H9 (cell line): Measurements from ENCODE around the gene HOXB8. TPM values are rescaled to one million over a fixed set of nuclear protein-coding genes. Genes with fewer than 3 reads are reported as not detected.

Source experiments
- DNase-seq: peaks from one replicate; pipeline ENCODE4 v3.0.0-alpha.2; 2017
- H2AFZ ChIP-seq: one replicate; pipeline ENCODE4 v1.6.1; 2013; ENCODE audit warnings: mild to moderate bottlenecking, low read length, control low read depth, moderate library complexity
- H2AK5ac ChIP-seq: 2 replicates; pipeline ENCODE4 v1.6.1; 2013; ENCODE audit warnings: low read length, control low read depth, mixed read lengths; ENCODE audit not compliant: insufficient read length
- H2BK120ac ChIP-seq: one replicate; pipeline ENCODE4 v1.6.1; 2013; ENCODE audit warnings: low read depth, mild to moderate bottlenecking, low read length, control low read depth, inconsistent platforms; ENCODE audit not compliant: poor library complexity, severe bottlenecking
- H2BK12ac ChIP-seq: 2 replicates; pipeline ENCODE4 v1.6.1; 2013; ENCODE audit warnings: low read length, control low read depth, mixed read lengths, low read depth; ENCODE audit not compliant: insufficient read length
- H2BK15ac ChIP-seq: 2 replicates; pipeline ENCODE4 v1.6.1; 2013; ENCODE audit warnings: low read depth, low read length, control low read depth
- H2BK20ac ChIP-seq: one replicate; pipeline ENCODE4 v1.6.1; 2013; ENCODE audit warnings: low read depth, mild to moderate bottlenecking, low read length, control low read depth, inconsistent platforms; ENCODE audit not compliant: poor library complexity, severe bottlenecking
- H2BK5ac ChIP-seq: 2 replicates; pipeline ENCODE4 v1.6.1; 2013; ENCODE audit warnings: low read length, control low read depth, mixed read lengths; ENCODE audit not compliant: insufficient read length
- H3K14ac ChIP-seq: 2 replicates; pipeline ENCODE4 v1.6.1; 2013; ENCODE audit warnings: low read length, control low read depth; ENCODE audit not compliant: insufficient read depth
- H3K18ac ChIP-seq: 2 replicates; pipeline ENCODE4 v1.6.1; 2013; ENCODE audit warnings: low read depth, mild to moderate bottlenecking, mixed read lengths, low read length, control low read depth; ENCODE audit not compliant: insufficient read length
- H3K23ac ChIP-seq: 2 replicates; pipeline ENCODE4 v1.6.1; 2013; ENCODE audit warnings: low read length, control low read depth, mixed read lengths, low read depth; ENCODE audit not compliant: insufficient read length
- H3K23me2 ChIP-seq: 2 replicates; pipeline ENCODE4 v1.6.1; 2013; ENCODE audit warnings: low read depth, mild to moderate bottlenecking, mixed read lengths, low read length, control low read depth; ENCODE audit not compliant: insufficient read length, poor library complexity, severe bottlenecking
- H3K27ac ChIP-seq: 2 replicates; pipeline ENCODE4 v1.5.1; 2013; ENCODE audit warnings: low read length, control low read depth, mixed read lengths, low read depth; ENCODE audit not compliant: insufficient read length
- H3K27me3 ChIP-seq: 2 replicates; pipeline ENCODE4 v1.6.1; 2013; ENCODE audit warnings: low read length, control low read depth, inconsistent platforms; ENCODE audit not compliant: insufficient read depth
- H3K4ac ChIP-seq: 2 replicates; pipeline ENCODE4 v1.6.1; 2013; ENCODE audit warnings: low read depth, mild to moderate bottlenecking, control low read depth, inconsistent platforms, low read length, moderate library complexity
- H3K4me1 ChIP-seq: 2 replicates; pipeline ENCODE4 v1.6.1; 2013; ENCODE audit warnings: low read length, control low read depth, inconsistent platforms; ENCODE audit not compliant: insufficient read depth
- H3K4me2 ChIP-seq: 2 replicates; pipeline ENCODE4 v1.6.1; 2013; ENCODE audit warnings: low read length, control low read depth, mixed read lengths; ENCODE audit not compliant: insufficient read length, insufficient read depth
- H3K56ac ChIP-seq: 2 replicates; pipeline ENCODE4 v1.6.1; 2013; ENCODE audit warnings: low read depth, mild to moderate bottlenecking, mixed read lengths, low read length, control low read depth; ENCODE audit not compliant: insufficient read length
- H3K79me1 ChIP-seq: 2 replicates; pipeline ENCODE4 v1.6.1; 2013; ENCODE audit warnings: low read depth, mild to moderate bottlenecking, moderate library complexity, low read length, control low read depth, inconsistent platforms; ENCODE audit not compliant: insufficient read depth, poor library complexity, severe bottlenecking
- H3K79me2 ChIP-seq: 2 replicates; pipeline ENCODE4 v1.6.1; 2013; ENCODE audit warnings: low read length, control low read depth, inconsistent platforms; ENCODE audit not compliant: insufficient read depth
- H3K9ac ChIP-seq: 2 replicates; pipeline ENCODE4 v1.6.1; 2013; ENCODE audit warnings: low read length, control low read depth, mixed read lengths; ENCODE audit not compliant: insufficient read length; ENCODE audit errors: extremely low read depth
- H3K9me3 ChIP-seq: one replicate; pipeline ENCODE4 v1.6.1; 2013; ENCODE audit warnings: low read depth, low read length, inconsistent platforms; ENCODE audit not compliant: control insufficient read depth
- H3T11ph ChIP-seq: one replicate; pipeline ENCODE4 v1.6.1; 2013; ENCODE audit warnings: mild to moderate bottlenecking, low read length, control low read depth, inconsistent platforms
- H4K20me1 ChIP-seq: one replicate; pipeline ENCODE4 v1.6.1; 2013; ENCODE audit not compliant: control insufficient read depth, insufficient read length, insufficient read depth
- H4K5ac ChIP-seq: 2 replicates; pipeline ENCODE4 v1.6.1; 2013; ENCODE audit warnings: low read depth, mild to moderate bottlenecking, mixed read lengths, low read length, control low read depth; ENCODE audit not compliant: insufficient read length
- H4K8ac ChIP-seq: replicated peaks from 2 replicates; pipeline ENCODE4 v1.6.1; 2013; ENCODE audit warnings: low read length, control low read depth, mixed read lengths, low read depth; ENCODE audit not compliant: insufficient read length
- H4K91ac ChIP-seq: 2 replicates; pipeline ENCODE4 v1.6.1; 2013; ENCODE audit warnings: low read depth, mild to moderate bottlenecking, moderate library complexity, mixed read lengths, low read length, control low read depth; ENCODE audit not compliant: insufficient read length
- H3K27ac Mint-ChIP-seq, 3 experiments: 2 replicates in 2 of 3; 3 replicates in 1 of 3; pipeline ENCODE4 v1.8.0; 2020 to 2021; ENCODE audit warnings: mixed read lengths in 3 of 3, mild to moderate bottlenecking in 1 of 3, moderate library complexity in 1 of 3
- H3K27me3 Mint-ChIP-seq: 2 replicates; pipeline ENCODE4 v1.8.0; 2021; ENCODE audit warnings: low read depth, mild to moderate bottlenecking, moderate library complexity, mixed read lengths
- H3K36me3 Mint-ChIP-seq, 3 experiments: 2 replicates in 2 of 3; 3 replicates in 1 of 3; pipeline ENCODE4 v1.8.0; 2020 to 2021; ENCODE audit warnings: low read depth in 3 of 3, mixed read lengths in 3 of 3; ENCODE audit not compliant: insufficient read depth in 1 of 3
- H3K4me1 Mint-ChIP-seq, 2 experiments: 2 replicates each; pipeline ENCODE4 v1.8.0; 2020; ENCODE audit warnings: mixed read lengths in 2 of 2
- H3K4me3 Mint-ChIP-seq, 2 experiments: 2 replicates in 1 of 2; 3 replicates in 1 of 2; pipeline ENCODE4 v1.8.0; 2020 to 2021; ENCODE audit warnings: mild to moderate bottlenecking in 2 of 2, mixed read lengths in 2 of 2, moderate library complexity in 1 of 2
- H3K9me3 Mint-ChIP-seq, 2 experiments: 2 replicates in 1 of 2; 3 replicates in 1 of 2; pipeline ENCODE4 v1.8.0; 2020; ENCODE audit warnings: mild to moderate bottlenecking in 2 of 2, mixed read lengths in 2 of 2, moderate library complexity in 1 of 2
- CTCF ChIP-seq: fragments of 200-600 bp; sonication (generic); conservative IDR thresholded peaks from 3 replicates; pipeline ENCODE4 v1.8.0; 2021; ENCODE audit warnings: antibody characterized with exemption, mild to moderate bottlenecking
- whole genome bisulfite sequencing: extraction: QIAGEN DNeasy Blood & Tissue Kit; methylation state at CpG from one replicate; pipeline ENCODE4 v1.1.7; 2013; ENCODE audit warnings: missing lambda C conversion rate, low lambda C conversion rate, mixed read lengths; ENCODE audit not compliant: insufficient read length; ENCODE audit errors: extremely low coverage; 5-methylcytosine and 5-hydroxymethylcytosine counted together
- total RNA-seq: library from RNA; stranded (reverse); gene quantifications from 2 replicates; pipeline ENCODE4 v1.2.1, GENCODE V29; 2021

HOXB8 gene
- total RNA-seq, 1 experiment from 2014 or later: not detected

GRCh38 chr17:48571826-48572417, 43.2 kb downstream of the HOXB8 start:
- no peak overlapping the region for H3K4me2 ChIP-seq
- no peak overlapping the region for H3K56ac ChIP-seq
- no peaks in the 10 kb centered on the region for H3K23me2 ChIP-seq
- Mint-ChIP-seq H3K4me3 (no peak overlapping the region), H3K4me1 (peaks cover 6 to 23% of the 10 kb centered on the region in 2 experiments), H3K27ac (no peak overlapping the region), H3K36me3 (no peaks in the 10 kb centered on the region; a peak in 1 of 7 replicates), H3K9me3 (peaks cover 0 to 12% of the 10 kb centered on the region in 2 experiments; a peak in 1 of 5 replicates), H3K27me3 (no peaks in the 10 kb centered on the region; the same call in 1 of the 2 replicates)
- no peak overlapping the region for H2BK5ac ChIP-seq
- H4K8ac ChIP-seq: no peak overlapping the region
- no peak for TF ChIP-seq CTCF
- H2AFZ ChIP-seq: no peak overlapping the region
- H3K18ac ChIP-seq: no peak overlapping the region
- no peaks in the 10 kb centered on the region for H3K79me2 ChIP-seq
- no peak overlapping the region for H3T11ph ChIP-seq
- no peak overlapping the region for H2BK120ac ChIP-seq
- no peak overlapping the region for H2BK20ac ChIP-seq
- H3K4ac ChIP-seq: no peak overlapping the region
- no peak overlapping the region for H3K9ac ChIP-seq
- no peak overlapping the region for H3K14ac ChIP-seq
- H3K9me3 ChIP-seq: no peaks in the 10 kb centered on the region
- no peak overlapping the region for H3K23ac ChIP-seq
- H3K4me1 ChIP-seq: peaks cover 2% of the 10 kb centered on the region; the same call in 1 of the 2 replicates
- H2AK5ac ChIP-seq: no peak overlapping the region
- no peak overlapping the region for H3K27ac ChIP-seq
- no peak for DNase-seq
- peaks cover 4% of the 10 kb centered on the region for H4K20me1 ChIP-seq
- no peak overlapping the region for H4K5ac ChIP-seq
- H3K27me3 ChIP-seq: peaks cover 99% of the 10 kb centered on the region
- no peaks in the 10 kb centered on the region for H3K79me1 ChIP-seq
- WGBS: no CpG with 5 or more reads among the region's 1 CpG
- H2BK15ac ChIP-seq: no peak overlapping the region; the same call in 1 of the 2 replicates
- H2BK12ac ChIP-seq: no peak overlapping the region
- no peak overlapping the region for H4K91ac ChIP-seq
